Progenitor cell of endocrine pancreas (in vitro differentiated cells): ENCODE measurements around the gene SAMD15. TPM values are rescaled to one million over a fixed set of nuclear protein-coding genes. Genes with fewer than 3 reads are reported as not detected.
A peak's percentile ranks its signal among the peaks of the same experiment; 100 is the strongest.
"Not testable (repeated sequence)": the region's sequence is repeated elsewhere in the genome, so short reads cannot be mapped to it uniquely, and the experiment has no call there.

ENCODE experiments used
- DNase-seq: peaks from one replicate; pipeline ENCODE4 v3.0.0; 2021; ENCODE audit warnings: low spot score; ENCODE audit not compliant: unreplicated experiment
- H3K27ac Mint-ChIP-seq: 2 replicates; pipeline ENCODE4 v1.8.0; 2021; ENCODE audit warnings: mild to moderate bottlenecking, moderate library complexity, mixed read lengths
- H3K27me3 Mint-ChIP-seq: 2 replicates; pipeline ENCODE4 v1.8.0; 2021; ENCODE audit warnings: mixed read lengths
- H3K36me3 Mint-ChIP-seq: 2 replicates; pipeline ENCODE4 v1.8.0; 2022; ENCODE audit warnings: mixed read lengths; ENCODE audit not compliant: insufficient read depth
- H3K4me1 Mint-ChIP-seq: 2 replicates; pipeline ENCODE4 v1.8.0; 2021; ENCODE audit warnings: low read depth, mixed read lengths
- H3K4me3 Mint-ChIP-seq: 2 replicates; pipeline ENCODE4 v1.8.0; 2021; ENCODE audit warnings: low read depth, mild to moderate bottlenecking, moderate library complexity, mixed read lengths
- H3K9me3 Mint-ChIP-seq: 2 replicates; pipeline ENCODE4 v1.8.0; 2021; ENCODE audit warnings: low read depth, mixed read lengths
- CTCF ChIP-seq: fragments of 200-600 bp; sonication (generic); IDR thresholded peaks from one replicate; pipeline ENCODE4 v1.5.0; 2021; ENCODE audit warnings: antibody characterized with exemption, mild to moderate bottlenecking; ENCODE audit not compliant: unreplicated experiment
- total RNA-seq: library from RNA; stranded (reverse); gene quantifications from 2 replicates; pipeline ENCODE4 v1.2.1, GENCODE V29; 2021

Gene SAMD15
- total RNA-seq, 1 donor from 2014 or later, result 10.7 TPM

DNA sequence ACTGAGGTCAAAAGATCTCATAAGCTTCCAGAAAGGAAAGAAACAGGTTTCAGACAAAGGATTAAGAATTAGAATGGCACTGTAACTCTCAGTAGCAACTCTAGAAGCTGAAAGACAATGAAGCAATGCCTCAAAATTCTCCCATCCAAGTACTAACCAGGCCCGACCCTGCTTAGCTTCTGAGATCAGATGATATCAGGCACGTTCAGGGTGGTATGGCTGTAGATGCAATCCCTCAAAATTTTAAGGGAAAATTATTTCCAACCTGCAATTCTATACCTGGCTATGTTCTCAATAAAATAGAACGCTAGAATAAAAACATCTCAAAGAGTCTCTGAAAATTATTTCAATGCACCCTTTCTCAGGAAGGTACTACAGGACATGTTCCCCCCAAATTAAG lies 26.6 kb downstream of the SAMD15 start:
- no peak for TF ChIP-seq CTCF
- H3K27me3 Mint-ChIP-seq, result no peaks in the 10 kb centered on the region
- H3K36me3 Mint-ChIP-seq, result no peaks in the 10 kb centered on the region
- H3K4me1 Mint-ChIP-seq, result no peaks in the 10 kb centered on the region
- H3K4me3 Mint-ChIP-seq, result no peak overlapping the region
- H3K9me3 Mint-ChIP-seq, result no peaks in the 10 kb centered on the region
- no peak for DNase-seq
- no peak overlapping the region for H3K27ac Mint-ChIP-seq

DNA sequence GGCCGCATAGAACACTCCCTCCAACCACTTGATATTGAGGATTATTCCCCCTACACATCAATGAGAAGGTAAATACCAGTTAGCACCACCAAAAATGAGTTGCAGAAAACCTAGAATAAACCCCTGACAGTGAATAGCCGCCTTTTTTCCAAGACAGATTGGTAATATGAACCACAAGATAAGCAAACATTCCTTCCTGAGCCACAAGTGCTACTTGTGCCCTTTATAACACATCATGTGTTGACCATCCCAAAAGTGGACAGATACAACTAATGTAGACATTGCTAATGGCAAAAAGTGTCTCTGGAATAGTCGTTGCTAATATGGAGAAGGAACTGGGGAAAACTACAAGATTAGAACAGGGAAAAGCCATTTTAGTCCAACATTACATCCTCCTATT lies 28.9 kb downstream of the SAMD15 start:
- no peak for DNase-seq
- Mint-ChIP-seq H3K9me3 (no peaks in the 10 kb centered on the region), H3K4me3 (no peak overlapping the region), H3K4me1 (no peaks in the 10 kb centered on the region), H3K36me3 (no peaks in the 10 kb centered on the region), H3K27me3 (no peaks in the 10 kb centered on the region), H3K27ac (peak overlapping the region; percentile 23)
- no peak for TF ChIP-seq CTCF

DNA sequence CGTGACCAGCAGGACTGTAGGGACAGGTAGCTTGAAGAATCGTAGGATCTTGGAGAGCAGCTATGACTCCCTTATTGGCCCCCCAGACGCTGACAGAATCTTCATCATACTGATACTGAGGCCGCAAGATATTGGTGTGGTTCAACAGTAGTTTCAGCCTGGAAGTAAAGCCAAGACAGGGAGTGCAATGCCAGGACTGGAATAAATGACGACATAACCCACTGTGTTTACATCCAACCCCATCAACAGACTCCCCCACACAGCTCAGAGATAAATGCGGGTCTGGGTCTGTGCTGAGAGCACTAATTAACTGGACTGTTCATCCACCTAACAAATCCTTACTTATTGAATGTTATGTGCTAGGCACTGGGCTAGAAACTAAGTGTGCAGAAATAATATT lies 29.5 kb downstream of the SAMD15 start:
- no peak overlapping the region for H3K27ac Mint-ChIP-seq
- no peaks in the 10 kb centered on the region for H3K9me3 Mint-ChIP-seq
- no peaks in the 10 kb centered on the region for H3K27me3 Mint-ChIP-seq
- H3K36me3 Mint-ChIP-seq, result no peaks in the 10 kb centered on the region
- no peaks in the 10 kb centered on the region for H3K4me1 Mint-ChIP-seq
- DNase-seq, result no peak
- no peak overlapping the region for H3K4me3 Mint-ChIP-seq
- TF ChIP-seq CTCF, result no peak

DNA sequence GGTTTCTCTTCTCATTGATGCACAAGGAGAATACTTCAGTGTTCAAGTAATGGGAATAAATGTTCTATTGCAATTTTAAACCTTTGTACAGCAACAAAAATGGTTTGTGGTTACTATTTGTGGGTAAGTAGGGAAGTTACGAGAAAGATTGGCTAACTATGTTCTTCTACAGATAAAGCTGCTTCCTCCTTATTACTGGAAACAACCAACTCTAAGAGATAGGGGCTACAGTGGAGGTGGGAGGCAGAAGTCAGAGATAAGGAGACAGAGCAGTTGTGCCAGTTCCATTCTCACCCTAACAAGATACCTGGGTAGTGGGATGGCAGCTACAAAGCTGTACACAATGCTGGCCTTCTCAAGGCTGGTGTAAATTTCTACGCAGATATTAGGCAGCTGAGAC lies 30.0 kb downstream of the SAMD15 start:
- no peak overlapping the region for H3K27ac Mint-ChIP-seq
- H3K4me3 Mint-ChIP-seq, result no peak overlapping the region
- DNase-seq, result no peak
- no peaks in the 10 kb centered on the region for H3K4me1 Mint-ChIP-seq
- TF ChIP-seq CTCF, result no peak
- H3K27me3 Mint-ChIP-seq, result no peaks in the 10 kb centered on the region
- no peaks in the 10 kb centered on the region for H3K36me3 Mint-ChIP-seq
- H3K9me3 Mint-ChIP-seq, result no peaks in the 10 kb centered on the region

- H3K36me3 Mint-ChIP-seq, result no peaks in the 10 kb centered on the region
- no peaks in the 10 kb centered on the region for H3K27me3 Mint-ChIP-seq
- H3K27ac Mint-ChIP-seq, result no peak overlapping the region
- H3K9me3 Mint-ChIP-seq, result no peaks in the 10 kb centered on the region
- no peak overlapping the region for H3K4me3 Mint-ChIP-seq
- peak; percentile 40 for TF ChIP-seq CTCF
- no peaks in the 10 kb centered on the region for H3K4me1 Mint-ChIP-seq
- no peak for DNase-seq
Measured at GRCh38 chr14:77409131-77409533, 32.0 kb downstream of the SAMD15 start.

GRCh38 chr14:77415403-77416030 lies 38.3 kb downstream of the SAMD15 start:
- peaks cover 18% of the 10 kb centered on the region for H3K36me3 Mint-ChIP-seq
- H3K27ac Mint-ChIP-seq, DNase-seq, H3K4me3 Mint-ChIP-seq, H3K27me3 Mint-ChIP-seq, H3K4me1 Mint-ChIP-seq: not testable (repeated sequence)
- peaks cover 20% of the 10 kb centered on the region for H3K9me3 Mint-ChIP-seq

DNA sequence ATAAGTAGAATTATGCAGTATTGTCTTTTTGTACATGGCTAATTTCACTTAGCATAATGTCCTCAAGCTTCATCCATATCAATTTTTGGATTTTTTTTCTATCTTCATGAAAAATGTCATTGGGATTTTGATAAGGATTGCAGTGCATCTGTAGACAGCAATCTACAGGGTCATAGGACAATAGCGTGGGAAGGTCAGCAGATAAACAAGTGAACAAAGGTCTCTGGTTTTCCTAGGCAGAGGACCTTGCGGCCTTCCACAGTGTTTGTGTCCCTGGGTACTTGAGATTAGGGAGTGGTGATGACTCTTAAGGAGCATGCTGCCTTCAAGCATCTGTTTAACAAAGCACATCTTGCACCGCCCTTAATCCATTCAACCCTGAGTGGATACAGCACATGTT lies 38.9 kb downstream of the SAMD15 start:
- H3K36me3 Mint-ChIP-seq, result peaks cover 21% of the 10 kb centered on the region
- H3K4me3 Mint-ChIP-seq, H3K4me1 Mint-ChIP-seq, H3K27me3 Mint-ChIP-seq, DNase-seq, H3K27ac Mint-ChIP-seq: not testable (repeated sequence)
- peaks cover 20% of the 10 kb centered on the region for H3K9me3 Mint-ChIP-seq
